ENCODE measurements around the gene FGF10. TPM values are rescaled to one million over a fixed set of nuclear protein-coding genes. Genes with fewer than 3 reads are reported as not detected.

FGF10 gene
- polyA plus RNA-seq, 3 donors from 2014 or later: not detected

- H3K9me3 Mint-ChIP-seq: peaks cover 7 to 28% (median 15%) of the 10 kb centered on the region in 6 donors
- no peak for DNase-seq
- H3K4me3 Mint-ChIP-seq: no peak overlapping the region
- no peak overlapping the region for H3K27ac Mint-ChIP-seq
- peaks cover 2 to 7% (median 6%) of the 10 kb centered on the region in 3 donors for H3K27me3 Mint-ChIP-seq (ENCODE audit: low read depth in 3 of 3)
- H3K4me1 Mint-ChIP-seq: no peaks in the 10 kb centered on the region
- no peaks in the 10 kb centered on the region for H3K36me3 Mint-ChIP-seq
Observed at GRCh38 chr5:44382894-44383293, 6.3 kb downstream of the FGF10 start.

DNA sequence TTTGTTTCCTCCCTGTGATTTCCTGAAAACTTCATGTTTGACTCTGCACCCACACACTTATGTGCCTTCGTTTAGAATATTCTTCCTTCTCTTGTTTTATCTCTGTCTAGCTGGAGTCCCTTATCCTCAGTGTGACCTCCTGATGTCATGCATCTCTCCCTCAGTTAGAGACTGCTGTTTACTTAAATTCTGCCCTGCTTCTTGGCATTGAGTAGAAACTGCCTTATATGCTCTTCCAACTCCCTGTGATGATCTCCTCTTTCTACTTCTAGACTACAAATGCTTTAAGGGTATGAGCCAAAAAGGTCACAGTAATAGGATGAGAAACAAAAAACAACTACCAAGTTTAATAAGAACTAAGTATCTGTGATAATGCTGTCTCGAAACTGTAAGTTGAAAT, 12.2 kb downstream of the FGF10 start:
- no peak overlapping the region for H3K4me3 Mint-ChIP-seq
- no peaks in the 10 kb centered on the region for H3K4me1 Mint-ChIP-seq
- H3K27me3 Mint-ChIP-seq (ENCODE audit: low read depth in 3 of 3): no peaks in the 10 kb centered on the region
- no peak for DNase-seq
- H3K27ac Mint-ChIP-seq: no peak overlapping the region
- H3K9me3 Mint-ChIP-seq: peaks cover 5 to 24% (median 16%) of the 10 kb centered on the region in 6 donors
- no peaks in the 10 kb centered on the region for H3K36me3 Mint-ChIP-seq

- Mint-ChIP-seq H3K4me3 (no peak overlapping the region), H3K27me3 (ENCODE audit: low read depth in 3 of 3) (peaks cover 0 to 3% (median 0%) of the 10 kb centered on the region in 3 donors), H3K4me1 (no peaks in the 10 kb centered on the region), H3K36me3 (no peaks in the 10 kb centered on the region), H3K27ac (no peak overlapping the region), H3K9me3 (peaks cover 1 to 43% (median 13%) of the 10 kb centered on the region in 6 donors)
- DNase-seq: no peak
Observed at GRCh38 chr5:44372028-44372427, 17.2 kb downstream of the FGF10 start.

DNA sequence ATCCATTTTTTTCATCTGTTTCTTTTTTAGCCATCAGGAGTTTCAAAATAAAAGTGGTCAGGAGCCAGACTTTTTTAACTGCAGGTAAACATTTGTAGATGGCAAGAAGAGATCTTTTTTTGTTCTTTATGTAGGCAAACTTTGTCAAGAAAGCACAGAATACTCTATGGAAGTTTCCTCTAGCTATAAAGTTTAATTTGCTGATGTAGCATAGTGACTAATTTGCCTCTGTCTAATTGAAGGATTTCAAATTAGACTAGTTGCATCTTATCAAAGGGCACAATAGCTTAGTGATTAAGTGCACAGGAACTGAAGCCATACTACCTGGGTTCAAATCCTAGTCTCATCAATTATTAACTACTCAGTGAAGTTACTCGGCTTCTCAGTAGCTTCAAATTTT, 22.0 kb downstream of the FGF10 start:
- H3K4me3 Mint-ChIP-seq: no peak overlapping the region
- no peaks in the 10 kb centered on the region for H3K36me3 Mint-ChIP-seq
- H3K27ac Mint-ChIP-seq: no peak overlapping the region

GRCh38 chr5:44365345-44365744, 23.9 kb downstream of the FGF10 start:
- Mint-ChIP-seq H3K9me3 (peaks cover 0 to 39% (median 3%) of the 10 kb centered on the region in 6 donors), H3K4me3 (no peak overlapping the region), H3K27ac (no peak overlapping the region), H3K36me3 (no peaks in the 10 kb centered on the region), H3K27me3 (ENCODE audit: low read depth in 3 of 3) (peaks cover 0 to 5% (median 0%) of the 10 kb centered on the region in 3 donors), H3K4me1 (no peaks in the 10 kb centered on the region)
- no peak for DNase-seq

More for the DNA sequence above, 22.0 kb downstream of the FGF10 start:
- H3K27me3 Mint-ChIP-seq (ENCODE audit: low read depth in 3 of 3): peaks cover 0 to 4% (median 0%) of the 10 kb centered on the region in 3 donors
- no peak for DNase-seq
- H3K4me1 Mint-ChIP-seq: no peaks in the 10 kb centered on the region
- H3K9me3 Mint-ChIP-seq: peaks cover 0 to 43% (median 8%) of the 10 kb centered on the region in 6 donors

DNA sequence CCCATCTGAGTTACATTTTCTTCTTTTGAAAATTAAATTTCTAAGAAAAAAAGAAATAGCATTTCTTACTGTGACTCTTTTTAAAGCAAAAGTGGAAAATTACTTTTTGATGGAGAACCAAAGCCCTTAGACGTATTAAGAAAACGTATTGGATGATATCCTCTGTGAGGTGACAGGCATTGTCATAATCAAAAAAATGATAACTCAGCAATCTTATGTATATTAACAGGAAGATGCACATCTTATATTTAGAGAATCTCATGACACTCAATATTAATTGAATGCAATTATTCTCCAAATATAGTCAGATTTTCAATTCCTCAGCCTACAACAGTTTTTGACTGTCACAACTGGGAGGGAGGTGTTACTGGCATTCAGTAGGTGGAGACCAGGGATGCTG, 25.1 kb downstream of the FGF10 start:
- H3K9me3 Mint-ChIP-seq: peaks cover 0 to 34% (median 6%) of the 10 kb centered on the region in 6 donors
- no peak overlapping the region for H3K4me3 Mint-ChIP-seq
- DNase-seq: no peak
- H3K4me1 Mint-ChIP-seq: no peaks in the 10 kb centered on the region
- H3K36me3 Mint-ChIP-seq: no peaks in the 10 kb centered on the region
- H3K27me3 Mint-ChIP-seq (ENCODE audit: low read depth in 3 of 3): peaks cover 0 to 5% (median 0%) of the 10 kb centered on the region in 3 donors
- no peak overlapping the region for H3K27ac Mint-ChIP-seq

- H3K4me3 Mint-ChIP-seq: no peak overlapping the region
- no peaks in the 10 kb centered on the region for H3K36me3 Mint-ChIP-seq
- peaks cover 0 to 34% (median 8%) of the 10 kb centered on the region in 6 donors for H3K9me3 Mint-ChIP-seq
- DNase-seq: no peak
- H3K4me1 Mint-ChIP-seq: no peaks in the 10 kb centered on the region
- peaks cover 0 to 3% (median 0%) of the 10 kb centered on the region in 3 donors for H3K27me3 Mint-ChIP-seq (ENCODE audit: low read depth in 3 of 3)
- no peak overlapping the region for H3K27ac Mint-ChIP-seq
Observed at GRCh38 chr5:44361342-44362001, 27.7 kb downstream of the FGF10 start.

DNA sequence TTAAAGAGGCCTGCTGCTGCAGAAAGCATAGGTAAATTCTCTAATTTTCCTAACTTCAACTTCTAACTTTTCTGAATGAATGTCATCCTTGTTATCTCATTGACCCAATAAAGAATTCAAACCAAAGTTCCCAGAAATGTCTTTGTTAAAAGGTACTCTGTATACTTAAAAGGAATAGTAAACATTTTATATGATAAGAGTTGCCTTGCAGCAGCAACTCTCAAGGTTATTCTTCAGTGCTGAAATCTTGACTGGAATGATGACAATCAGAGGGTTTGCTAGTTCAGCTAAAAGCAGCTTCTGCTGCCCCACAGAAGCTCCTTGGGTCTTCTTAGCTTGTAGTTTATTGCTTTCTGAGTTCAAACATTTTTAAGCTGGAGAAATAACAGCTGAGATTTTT, 28.3 kb downstream of the FGF10 start:
- H3K36me3 Mint-ChIP-seq: no peaks in the 10 kb centered on the region
- H3K4me3 Mint-ChIP-seq: no peak overlapping the region
- H3K9me3 Mint-ChIP-seq: peaks cover 0 to 34% (median 8%) of the 10 kb centered on the region in 6 donors
- H3K4me1 Mint-ChIP-seq: no peaks in the 10 kb centered on the region
- peaks cover 0 to 3% (median 0%) of the 10 kb centered on the region in 3 donors for H3K27me3 Mint-ChIP-seq (ENCODE audit: low read depth in 3 of 3)
- H3K27ac Mint-ChIP-seq: no peak overlapping the region
- DNase-seq: no peak

DNA sequence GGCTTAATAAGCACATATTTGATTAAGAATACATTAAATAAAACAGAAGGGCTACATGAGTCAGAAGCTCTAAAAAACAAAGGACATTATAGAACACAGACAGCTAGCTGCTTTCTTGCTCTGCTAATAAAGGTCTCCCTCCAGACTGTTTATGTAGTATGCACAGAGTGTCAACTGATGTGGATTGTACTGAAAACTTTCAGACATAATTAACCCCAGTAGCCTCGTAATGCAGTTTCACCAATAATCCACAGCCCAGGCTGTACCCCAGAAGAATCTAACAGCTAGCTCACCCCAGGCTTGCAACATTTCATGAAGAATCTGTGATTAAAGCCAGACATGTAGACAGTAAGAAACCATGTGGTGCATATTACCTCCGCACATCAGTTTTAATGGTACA, 30.8 kb downstream of the FGF10 start:
- Mint-ChIP-seq H3K27ac (no peak overlapping the region), H3K27me3 (ENCODE audit: low read depth in 3 of 3) (peaks cover 0 to 3% (median 0%) of the 10 kb centered on the region in 3 donors), H3K36me3 (no peaks in the 10 kb centered on the region), H3K4me3 (no peak overlapping the region), H3K9me3 (peaks cover 0 to 31% (median 7%) of the 10 kb centered on the region in 6 donors), H3K4me1 (no peaks in the 10 kb centered on the region)
- DNase-seq: no peak

DNA sequence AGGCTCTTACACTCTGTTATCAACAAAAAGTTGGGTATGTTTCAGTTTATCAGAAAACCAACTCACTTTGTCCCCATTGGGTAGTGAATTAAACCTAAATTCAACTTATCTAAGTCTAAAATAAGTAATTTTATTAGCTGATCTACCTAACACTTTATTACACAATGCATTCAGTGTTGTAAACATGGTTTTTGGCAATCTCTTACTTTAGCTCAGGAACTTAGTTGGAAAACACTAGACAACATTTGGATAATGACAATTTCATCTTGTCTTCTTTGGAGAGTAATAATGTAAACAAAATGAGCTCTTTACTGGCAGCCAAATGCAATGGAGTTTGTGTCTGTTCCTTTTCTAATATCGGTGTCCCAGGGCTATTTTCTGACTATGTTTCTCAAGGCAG, 33.0 kb downstream of the FGF10 start:
- Mint-ChIP-seq H3K4me3 (no peak overlapping the region), H3K27ac (no peak overlapping the region), H3K9me3 (peaks cover 0 to 19% (median 3%) of the 10 kb centered on the region in 6 donors), H3K36me3 (no peaks in the 10 kb centered on the region), H3K4me1 (no peaks in the 10 kb centered on the region), H3K27me3 (ENCODE audit: low read depth in 3 of 3) (no peaks in the 10 kb centered on the region)
- DNase-seq: no peak

DNA sequence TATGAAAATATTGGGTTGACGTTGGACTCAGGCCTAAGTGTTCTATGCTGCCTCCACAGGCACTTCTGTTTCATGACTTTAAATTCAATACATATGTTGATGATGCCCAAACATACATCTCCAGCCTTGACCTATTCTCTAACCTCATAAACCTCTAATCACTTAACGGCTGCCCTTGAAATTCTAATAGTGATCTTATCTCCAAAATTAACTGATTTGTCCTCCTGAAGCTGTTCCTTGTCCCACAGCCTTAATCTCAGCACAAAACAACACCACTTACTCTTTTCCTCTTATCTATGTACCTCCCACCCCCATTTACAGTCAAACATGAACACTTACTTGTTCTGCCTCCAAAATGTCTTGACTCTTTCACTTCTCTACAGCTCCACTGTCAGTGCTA, 43.3 kb downstream of the FGF10 start:
- no peak overlapping the region for H3K4me3 Mint-ChIP-seq
- H3K4me1 Mint-ChIP-seq: no peaks in the 10 kb centered on the region
- H3K9me3 Mint-ChIP-seq: peaks cover 7 to 18% (median 14%) of the 10 kb centered on the region in 6 donors
- H3K27me3 Mint-ChIP-seq (ENCODE audit: low read depth in 3 of 3): no peaks in the 10 kb centered on the region
- no peak overlapping the region for H3K27ac Mint-ChIP-seq
- H3K36me3 Mint-ChIP-seq: no peaks in the 10 kb centered on the region
- no peak for DNase-seq

- DNase-seq: no peak
- Mint-ChIP-seq H3K4me3 (no peak overlapping the region), H3K27ac (no peak overlapping the region), H3K9me3 (peaks cover 0 to 10% (median 2%) of the 10 kb centered on the region in 6 donors), H3K36me3 (no peaks in the 10 kb centered on the region), H3K4me1 (no peaks in the 10 kb centered on the region), H3K27me3 (ENCODE audit: low read depth in 3 of 3) (no peaks in the 10 kb centered on the region)
Observed at GRCh38 chr5:44336708-44337107, 52.5 kb downstream of the FGF10 start.

GRCh38 chr5:44334622-44335021, 54.6 kb downstream of the FGF10 start:
- H3K36me3 Mint-ChIP-seq: no peaks in the 10 kb centered on the region
- DNase-seq: no peak
- no peaks in the 10 kb centered on the region for H3K27me3 Mint-ChIP-seq (ENCODE audit: low read depth in 3 of 3)
- H3K4me3 Mint-ChIP-seq: no peak overlapping the region
- H3K9me3 Mint-ChIP-seq: peaks cover 0 to 17% (median 1%) of the 10 kb centered on the region in 6 donors
- no peaks in the 10 kb centered on the region for H3K4me1 Mint-ChIP-seq
- H3K27ac Mint-ChIP-seq: no peak overlapping the region

DNA sequence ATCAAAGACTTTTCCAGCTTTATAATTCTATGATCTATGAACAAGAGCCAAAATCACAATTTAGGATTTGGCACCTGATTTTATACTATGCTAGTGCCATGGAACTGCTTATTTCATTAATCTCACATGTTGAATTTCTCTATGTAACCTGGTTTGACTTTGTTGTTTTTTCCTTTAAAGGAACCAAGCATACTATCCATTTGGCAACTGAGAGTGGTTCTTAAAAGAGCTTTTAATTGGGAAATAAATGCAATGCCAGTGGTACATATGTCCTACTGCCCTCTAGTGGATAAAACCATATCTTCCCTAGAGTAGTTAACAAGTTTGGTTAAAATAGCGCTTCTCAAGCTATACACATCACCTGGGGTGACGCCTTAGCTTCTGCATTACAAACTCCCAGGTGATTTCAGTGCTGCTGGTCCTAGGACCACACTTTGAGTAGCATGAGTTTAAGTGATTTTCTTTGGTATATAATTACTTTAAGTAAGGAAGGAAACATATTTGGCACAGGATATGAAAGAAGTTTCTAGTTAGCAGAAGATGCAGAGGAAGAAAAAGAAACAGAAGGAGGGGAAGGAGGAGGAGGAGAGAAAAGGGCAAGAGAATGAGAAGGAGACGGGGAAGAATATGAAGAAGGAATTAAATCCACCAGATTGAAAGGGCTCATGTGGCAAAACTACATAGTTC, 56.8 kb downstream of the FGF10 start:
- no peaks in the 10 kb centered on the region for H3K36me3 Mint-ChIP-seq
- no peak overlapping the region for H3K27ac Mint-ChIP-seq
- DNase-seq: no peak
- H3K27me3 Mint-ChIP-seq (ENCODE audit: low read depth in 3 of 3): no peaks in the 10 kb centered on the region
- no peaks in the 10 kb centered on the region for H3K4me1 Mint-ChIP-seq
- H3K9me3 Mint-ChIP-seq: peaks cover 0 to 17% (median 3%) of the 10 kb centered on the region in 6 donors
- no peak overlapping the region for H3K4me3 Mint-ChIP-seq
